Measurements from ENCODE around the gene AGBL1. TPM values are rescaled to one million over a fixed set of nuclear protein-coding genes. Genes with fewer than 3 reads are reported as not detected.

AGBL1 gene
- total and polyA plus RNA-seq, 2 experiments from 2014 or later, result 0.03 TPM; not detected in 1

- Mint-ChIP-seq H3K27ac (no peak overlapping the region), H3K4me3 (no peak overlapping the region), H3K27me3 (ENCODE audit: insufficient read depth, low read depth, poor library complexity) (no peaks in the 10 kb centered on the region), H3K4me1 (peaks cover 16% of the 10 kb centered on the region), H3K9me3 (peaks cover 9% of the 10 kb centered on the region; the same call in 2 of the 3 replicates), H3K36me3 (ENCODE audit: low read depth) (no peaks in the 10 kb centered on the region)
- H3K4me3 ChIP-seq, result no peak overlapping the region
- no peaks in the 10 kb centered on the region for H3F3A ChIP-seq (replicated peaks; ENCODE audit: low read depth)
- no peaks in the 10 kb centered on the region for H4K20me1 ChIP-seq (replicated peaks; ENCODE audit: insufficient read depth)
- DNase-seq (ENCODE audit: low spot score) (no peak), ATAC-seq (peak; percentile 19; the same call in 1 of the 3 replicates)
- peaks cover 3% of the 10 kb centered on the region; the same call in 1 of the 2 replicates for H3K9me2 ChIP-seq (ENCODE audit: insufficient read depth)
- no peak overlapping the region for H2AFZ ChIP-seq
- H3K36me3 ChIP-seq (ENCODE audit: insufficient read depth), result no peaks in the 10 kb centered on the region
- TF ChIP-seq REST (IDR thresholded peaks at IDR 0.05; ENCODE audit: unreplicated experiment) (no peak), ZNF114 (CRISPR knock-in tag; IDR thresholded peaks at IDR 0.05) (no peak), ZNF462 (CRISPR knock-in tag; IDR thresholded peaks at IDR 0.05) (0 out of 2 replicates have a peak, but pooled peaks have one; percentile 33), POLR2AphosphoS5 (IDR thresholded peaks at IDR 0.05; ENCODE audit: low read depth) (no peak), CREB1 (CRISPR knock-in tag; IDR thresholded peaks at IDR 0.05; ENCODE audit: low read depth) (no peak), ETS1 (IDR thresholded peaks at IDR 0.05) (no peak), ZNF331 (CRISPR knock-in tag; IDR thresholded peaks at IDR 0.05; ENCODE audit: low read depth) (no peak), STAT1 (IDR thresholded peaks at IDR 0.05; ENCODE audit: unreplicated experiment) (no peak), NANOG (IDR thresholded peaks at IDR 0.05; ENCODE audit: borderline replicate concordance) (no peak)
- no peak overlapping the region for H3K27ac ChIP-seq (ENCODE audit: low read depth)
- H3K4me2 ChIP-seq, result peak overlapping the region; percentile 29
- H3K4me1 ChIP-seq (ENCODE audit: insufficient read depth), result peaks cover 28% of the 10 kb centered on the region
- H3K79me2 ChIP-seq (replicated peaks; ENCODE audit: insufficient read depth), result no peaks in the 10 kb centered on the region
- H3K27me3 ChIP-seq (ENCODE audit: insufficient read depth), result no peaks in the 10 kb centered on the region
Observed at GRCh38 chr15:86912661-86913060, 833.0 kb downstream of the AGBL1 start.

Data from GM23338 (cell line).